Tibial nerve (tissue), 4 donors: ENCODE measurements around the gene SNX25.

ENCODE experiments used
- CTCF ChIP-seq, 5 experiments: fragments of 200-600 bp in 3 of 5; fragments of 450-650 bp in 2 of 5; sonication (generic) in 3 of 5; IDR thresholded peaks; one replicate each; pipeline ENCODE4 v1.5.1; 2016 to 2019; ENCODE audit warnings: antibody characterized with exemption in 5 of 5, mild to moderate bottlenecking in 3 of 5, moderate library complexity in 2 of 5
- EP300 ChIP-seq, 2 donors: sonication (generic); formaldehyde crosslinking; IDR thresholded peaks; one replicate each; pipeline ENCODE4 v1.6.1; 2017; ENCODE audit warnings: antibody characterized with exemption in 2 of 2, mild to moderate bottlenecking in 1 of 2

- TF ChIP-seq CTCF (IDR thresholded peaks at IDR 0.05): no peak
- TF ChIP-seq EP300 (IDR thresholded peaks at IDR 0.05): no peak
These were observed 148.5 kb downstream of the SNX25 start for GRCh38 chr4:185357733-185358440.
